Esophagus muscularis mucosa (tissue), 4 donors: ENCODE measurements around the gene TUT4. TPM values are rescaled to one million over a fixed set of nuclear protein-coding genes. Genes with fewer than 3 reads are reported as not detected.
A peak's percentile ranks its signal among the peaks of the same experiment; 100 is the strongest.

Experiments
- DNase-seq: peaks from one replicate; pipeline ENCODE4 v3.0.0-alpha.2; 2017; ENCODE audit errors: extremely low spot score
- H3K27ac ChIP-seq, 4 donors: fragments of 200-600 bp; sonication (generic); replicated peaks in 1 of 4; 1 replicate in 3 of 4; 2 replicates in 1 of 4; pipeline ENCODE4 v1.5.1; 2016 to 2019; ENCODE audit warnings: mild to moderate bottlenecking in 1 of 4
- H3K27me3 ChIP-seq, 4 donors: fragments of 200-600 bp; sonication (generic); one replicate each; pipeline versions ENCODE4 v1.5.1 to v1.6.0; 2016 to 2019
- H3K36me3 ChIP-seq, 4 donors: fragments of 200-600 bp; sonication (generic); one replicate each; pipeline ENCODE4 v1.5.1; 2016 to 2019
- H3K4me1 ChIP-seq, 4 donors: fragments of 200-600 bp; sonication (generic); one replicate each; pipeline ENCODE4 v1.5.1; 2016 to 2019
- H3K4me3 ChIP-seq, 4 donors: fragments of 200-600 bp; sonication (generic); 1 replicate in 2 of 4; 2 replicates in 2 of 4; pipeline ENCODE4 v1.5.1; 2016 to 2019; ENCODE audit warnings: mild to moderate bottlenecking in 4 of 4, moderate library complexity in 1 of 4
- H3K9me3 ChIP-seq, 4 donors: fragments of 200-600 bp; sonication (generic); 1 replicate in 3 of 4; 2 replicates in 1 of 4; pipeline ENCODE4 v1.5.1; 2016 to 2019
- EP300 ChIP-seq: sonication (generic); formaldehyde crosslinking; IDR thresholded peaks from one replicate; pipeline ENCODE4 v1.6.1; 2017; ENCODE audit warnings: antibody characterized with exemption
- POLR2A ChIP-seq: fragments of 450-650 bp; IDR thresholded peaks from one replicate; pipeline ENCODE4 v1.6.1; 2017; ENCODE audit warnings: antibody characterized with exemption, moderate library complexity, mild to moderate bottlenecking, low read depth
- POLR2AphosphoS5 ChIP-seq, 2 donors: sonication (generic); formaldehyde crosslinking; IDR thresholded peaks; one replicate each; pipeline ENCODE4 v1.6.1; 2017; ENCODE audit warnings: antibody characterized with exemption in 2 of 2
- WGBS: methylation state at CpG from one replicate; pipeline ENCODE4 v1.1.5; 2018; 5-methylcytosine and 5-hydroxymethylcytosine counted together
- intact Hi-C: fragments of 100-400 bp; cut with DNase I; formaldehyde crosslinking; loops from one replicate; pipeline ENCODE4 v1.15.1; 2023
- total RNA-seq, 4 donors: library from RNA; depleted of rRNA; stranded (reverse); fragments of >200 nt; gene quantifications; one replicate each; pipeline versions ENCODE4 v1.1.0 to v1.2.1, GENCODE V29; 2016
- TF ChIP-seq, protein P1 (sequence below), 3 experiments: fragments of 200-600 bp in 2 of 3; fragments of 450-650 bp in 1 of 3; sonication (generic) in 2 of 3; IDR thresholded peaks; one replicate each; pipeline ENCODE4 v1.5.1; 2017 to 2019; ENCODE audit warnings: antibody characterized with exemption in 3 of 3, mild to moderate bottlenecking in 2 of 3, moderate library complexity in 1 of 3

TUT4 gene
- total RNA-seq, 4 donors from 2014 or later = 32.3 to 58.6 (median 42.7) TPM

GRCh38 chr1:52551507-52552235 lies 1.2 kb downstream of the TUT4 start:
- no peaks in the 10 kb centered on the region for H3K36me3 ChIP-seq
- TF ChIP-seq POLR2A = no peak
- intact Hi-C loops = loop anchor here (5.0 to 10.0 kb wide), 2 partner anchors 51 to 133 kb away; partner anchors contain the start of gene GPX7
- 5% methylated on average over 20 of the region's 20 CpGs for WGBS
- H3K27ac ChIP-seq = peak overlapping the region; percentile 88 to 98 (median 91)
- DNase-seq = no peak
- no peaks in the 10 kb centered on the region for H3K9me3 ChIP-seq
- H3K4me1 ChIP-seq = peaks cover 10 to 33% (median 31%) of the 10 kb centered on the region in 4 donors
- H3K27me3 ChIP-seq = no peaks in the 10 kb centered on the region
- H3K4me3 ChIP-seq = peak overlapping the region; percentile 83 to 99 (median 94)

DNA sequence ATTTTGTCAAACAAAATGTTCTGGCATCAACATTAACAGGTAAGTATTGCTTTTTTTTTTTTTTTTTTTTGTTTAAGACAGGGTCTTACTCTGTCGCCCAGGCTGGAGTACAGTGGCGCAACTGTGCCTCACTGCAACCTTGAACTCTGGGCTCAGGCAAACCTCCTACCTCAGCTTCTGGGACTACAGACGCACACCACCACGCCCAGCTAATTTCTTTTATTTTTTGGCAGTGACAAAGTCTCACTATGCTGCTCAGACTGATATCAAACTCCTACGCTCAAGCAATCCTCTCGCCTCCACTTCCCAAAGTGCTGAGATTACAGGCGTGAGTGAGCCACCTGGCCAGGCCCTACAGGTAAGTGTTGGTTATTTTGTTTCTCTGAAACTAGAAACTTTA lies 2.4 kb downstream of the TUT4 start:
- Histone ChIP-seq H3K4me1 (peaks cover 10 to 33% (median 31%) of the 10 kb centered on the region in 4 donors), H3K27ac (no peak overlapping the region), H3K36me3 (no peaks in the 10 kb centered on the region), H3K9me3 (no peaks in the 10 kb centered on the region), H3K27me3 (no peaks in the 10 kb centered on the region), H3K4me3 (no peak overlapping the region)
- TF ChIP-seq POLR2AphosphoS5 (IDR thresholded peaks at IDR 0.05) (no peak), EP300 (no peak), POLR2A (no peak)
- TF ChIP-seq, protein P1, sequence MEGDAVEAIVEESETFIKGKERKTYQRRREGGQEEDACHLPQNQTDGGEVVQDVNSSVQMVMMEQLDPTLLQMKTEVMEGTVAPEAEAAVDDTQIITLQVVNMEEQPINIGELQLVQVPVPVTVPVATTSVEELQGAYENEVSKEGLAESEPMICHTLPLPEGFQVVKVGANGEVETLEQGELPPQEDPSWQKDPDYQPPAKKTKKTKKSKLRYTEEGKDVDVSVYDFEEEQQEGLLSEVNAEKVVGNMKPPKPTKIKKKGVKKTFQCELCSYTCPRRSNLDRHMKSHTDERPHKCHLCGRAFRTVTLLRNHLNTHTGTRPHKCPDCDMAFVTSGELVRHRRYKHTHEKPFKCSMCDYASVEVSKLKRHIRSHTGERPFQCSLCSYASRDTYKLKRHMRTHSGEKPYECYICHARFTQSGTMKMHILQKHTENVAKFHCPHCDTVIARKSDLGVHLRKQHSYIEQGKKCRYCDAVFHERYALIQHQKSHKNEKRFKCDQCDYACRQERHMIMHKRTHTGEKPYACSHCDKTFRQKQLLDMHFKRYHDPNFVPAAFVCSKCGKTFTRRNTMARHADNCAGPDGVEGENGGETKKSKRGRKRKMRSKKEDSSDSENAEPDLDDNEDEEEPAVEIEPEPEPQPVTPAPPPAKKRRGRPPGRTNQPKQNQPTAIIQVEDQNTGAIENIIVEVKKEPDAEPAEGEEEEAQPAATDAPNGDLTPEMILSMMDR (IDR thresholded peaks at IDR 0.05) = no peak
- DNase-seq = no peak
- WGBS = 76% methylated on average over 7 of the region's 7 CpGs
- intact Hi-C loops = loop anchor here (5.0 to 10.0 kb wide), 2 partner anchors 52 to 134 kb away; partner anchors contain the start of gene GPX7

DNA sequence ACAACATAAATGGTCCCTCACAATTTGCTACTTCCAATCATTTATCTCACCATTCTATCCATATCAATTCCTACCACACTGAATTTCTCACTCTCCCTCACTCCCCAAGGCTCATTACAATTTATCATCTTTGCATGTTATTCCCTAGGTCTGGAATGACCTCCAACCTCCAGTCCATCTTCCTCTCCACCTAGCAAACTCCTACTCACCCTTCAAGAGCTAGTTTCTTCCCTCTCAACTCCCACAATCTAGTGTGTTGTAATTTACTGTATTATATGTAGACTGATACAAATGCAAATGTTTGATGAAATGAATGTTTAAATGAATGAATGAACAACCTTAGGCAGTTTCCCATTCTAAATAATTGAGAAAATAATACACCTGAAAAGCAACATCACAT lies 3.6 kb downstream of the TUT4 start:
- Histone ChIP-seq H3K27me3 (no peaks in the 10 kb centered on the region), H3K27ac (no peak overlapping the region)

GRCh38 chr1:52546852-52547251 lies 6.0 kb downstream of the TUT4 start:
- Histone ChIP-seq H3K9me3 (peaks cover 0 to 14% (median 10%) of the 10 kb centered on the region in 4 donors), H3K4me1 (peaks cover 0 to 21% (median 18%) of the 10 kb centered on the region in 4 donors), H3K27me3 (no peaks in the 10 kb centered on the region), H3K27ac (no peak overlapping the region), H3K4me3 (no peak overlapping the region), H3K36me3 (peaks cover 0 to 4% (median 0%) of the 10 kb centered on the region in 4 donors)
- 95% methylated on average over 5 of the region's 5 CpGs for WGBS
- no peak for DNase-seq
- no peak for TF ChIP-seq POLR2AphosphoS5 (IDR thresholded peaks at IDR 0.05)
- TF ChIP-seq, protein P1 (IDR thresholded peaks at IDR 0.05) = no peak
- intact Hi-C loops = no loop called here

More for the DNA sequence above, 3.6 kb downstream of the TUT4 start:
- TF ChIP-seq EP300 (no peak), POLR2AphosphoS5 (IDR thresholded peaks at IDR 0.05) (no peak), POLR2A (no peak)
- TF ChIP-seq, protein P1 (IDR thresholded peaks at IDR 0.05) = no peak
- Histone ChIP-seq H3K4me1 (peaks cover 7 to 28% (median 26%) of the 10 kb centered on the region in 4 donors), H3K36me3 (no peaks in the 10 kb centered on the region), H3K4me3 (no peak overlapping the region), H3K9me3 (no peaks in the 10 kb centered on the region)
- DNase-seq = no peak
- intact Hi-C loops = no loop called here

GRCh38 chr1:52544665-52545525 lies 8.0 kb downstream of the TUT4 start:
- Histone ChIP-seq H3K4me3 (no peak overlapping the region), H3K27me3 (no peaks in the 10 kb centered on the region), H3K4me1 (peaks cover 0 to 5% (median 0%) of the 10 kb centered on the region in 4 donors), H3K9me3 (peaks cover 0 to 23% (median 17%) of the 10 kb centered on the region in 4 donors), H3K27ac (no peak overlapping the region), H3K36me3 (peaks cover 0 to 4% (median 0%) of the 10 kb centered on the region in 4 donors)
- TF ChIP-seq, protein P1 (IDR thresholded peaks at IDR 0.05) = no peak
- TF ChIP-seq POLR2AphosphoS5 (IDR thresholded peaks at IDR 0.05) = no peak
- no peak for TF ChIP-seq POLR2A
- no peak for TF ChIP-seq EP300
- DNase-seq = no peak
- WGBS = 93% methylated on average over 8 of the region's 8 CpGs
- intact Hi-C loops = no loop called here
